Endothelial cell of umbilical vein (primary cell): ENCODE data around the gene HSPA2.

Source experiments
- EZH2 ChIP-seq: IDR thresholded peaks from 2 replicates; pipeline ENCODE4 v1.6.1; 2012; ENCODE audit warnings: borderline replicate concordance, low read depth, mild to moderate bottlenecking, moderate library complexity, low read length, inconsistent platforms; ENCODE audit not compliant: severe bottlenecking
- FOS ChIP-seq: IDR thresholded peaks from 2 replicates; pipeline ENCODE4 v1.6.1; 2011; ENCODE audit warnings: mild to moderate bottlenecking, low read length, moderate library complexity, borderline replicate concordance; ENCODE audit not compliant: insufficient read depth
- GATA2 ChIP-seq: IDR thresholded peaks from 2 replicates; pipeline ENCODE4 v1.7.0; 2011; ENCODE audit warnings: low read depth, mild to moderate bottlenecking, moderate library complexity, mixed read lengths, low read length; ENCODE audit not compliant: insufficient read length, insufficient read depth
- JUN ChIP-seq: IDR thresholded peaks from 2 replicates; pipeline ENCODE4 v1.6.1; 2011; ENCODE audit warnings: borderline replicate concordance, low read depth; ENCODE audit not compliant: insufficient read length, insufficient read depth
- MAX ChIP-seq: IDR thresholded peaks from 2 replicates; pipeline ENCODE4 v1.6.1; 2011; ENCODE audit not compliant: insufficient read depth, insufficient read length
- POLR2A ChIP-seq: IDR thresholded peaks from 2 replicates; pipeline ENCODE4 v1.6.1; 2012; ENCODE audit warnings: low read depth, mild to moderate bottlenecking, control low read depth, low read length
- POLR2AphosphoS5 ChIP-seq: IDR thresholded peaks from 2 replicates; pipeline ENCODE4 v1.6.1; 2012; ENCODE audit warnings: low read depth, mild to moderate bottlenecking, control low read depth, low read length, moderate library complexity; ENCODE audit not compliant: insufficient read depth
- TF ChIP-seq, protein P1 (sequence below), 2 donors: IDR thresholded peaks; 1 replicate in 1 of 2; 2 replicates in 1 of 2; pipeline ENCODE4 v1.5.1; 2011; ENCODE audit warnings: low read length in 2 of 2, mild to moderate bottlenecking in 2 of 2, moderate library complexity in 2 of 2, control low read depth in 1 of 2, inconsistent platforms in 1 of 2, low read depth in 1 of 2; ENCODE audit not compliant: insufficient read depth in 1 of 2; ENCODE audit errors: extremely low read depth in 1 of 2

DNA sequence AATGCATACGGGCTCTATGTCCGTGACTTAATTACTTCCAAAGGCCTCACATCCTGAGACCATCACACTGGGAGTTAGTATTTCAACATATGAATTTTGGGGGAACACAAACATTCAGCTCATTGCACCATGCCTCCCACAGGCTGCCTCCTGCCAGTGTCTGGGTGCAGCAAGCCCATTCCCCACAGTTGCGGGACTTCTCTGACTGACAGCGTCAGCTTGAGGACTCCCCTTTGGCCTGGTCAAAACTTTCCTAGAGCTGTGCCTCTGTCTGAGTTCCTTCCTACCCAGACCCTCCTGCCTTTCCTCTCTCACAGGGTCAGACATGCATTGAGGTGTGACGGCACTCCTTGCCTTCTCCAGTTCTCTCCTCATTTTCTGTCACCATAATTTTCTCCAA is 36.7 kb downstream of the HSPA2 start:
- TF ChIP-seq, protein P1, sequence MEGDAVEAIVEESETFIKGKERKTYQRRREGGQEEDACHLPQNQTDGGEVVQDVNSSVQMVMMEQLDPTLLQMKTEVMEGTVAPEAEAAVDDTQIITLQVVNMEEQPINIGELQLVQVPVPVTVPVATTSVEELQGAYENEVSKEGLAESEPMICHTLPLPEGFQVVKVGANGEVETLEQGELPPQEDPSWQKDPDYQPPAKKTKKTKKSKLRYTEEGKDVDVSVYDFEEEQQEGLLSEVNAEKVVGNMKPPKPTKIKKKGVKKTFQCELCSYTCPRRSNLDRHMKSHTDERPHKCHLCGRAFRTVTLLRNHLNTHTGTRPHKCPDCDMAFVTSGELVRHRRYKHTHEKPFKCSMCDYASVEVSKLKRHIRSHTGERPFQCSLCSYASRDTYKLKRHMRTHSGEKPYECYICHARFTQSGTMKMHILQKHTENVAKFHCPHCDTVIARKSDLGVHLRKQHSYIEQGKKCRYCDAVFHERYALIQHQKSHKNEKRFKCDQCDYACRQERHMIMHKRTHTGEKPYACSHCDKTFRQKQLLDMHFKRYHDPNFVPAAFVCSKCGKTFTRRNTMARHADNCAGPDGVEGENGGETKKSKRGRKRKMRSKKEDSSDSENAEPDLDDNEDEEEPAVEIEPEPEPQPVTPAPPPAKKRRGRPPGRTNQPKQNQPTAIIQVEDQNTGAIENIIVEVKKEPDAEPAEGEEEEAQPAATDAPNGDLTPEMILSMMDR (IDR thresholded peaks at IDR 0.05; ENCODE audit: extremely low read depth in 1 of 2, insufficient read depth in 1 of 2, low read depth in 1 of 2, low read length in 2 of 2): no peak
- TF ChIP-seq POLR2A (no peak), EZH2 (no peak), MAX (no peak), FOS (no peak), POLR2AphosphoS5 (no peak), GATA2 (no peak), JUN (no peak)
